GM23338 (cell line): ENCODE results near the gene IFNE.
"Not testable (repeated sequence)": the region's sequence is repeated elsewhere in the genome, so short reads cannot be mapped to it uniquely, and the experiment has no call there.

ENCODE experiments used
- CREB1 ChIP-seq: fragments of 250-450 bp; sonication (Bioruptor Pico); IDR thresholded peaks from 2 replicates; pipeline ENCODE4 v1.5.0; 2020; ENCODE audit warnings: low read depth, mild to moderate bottlenecking, moderate library complexity
- CTCF ChIP-seq, 2 experiments: fragments of 200-600 bp in 1 of 2; sonication (generic) in 1 of 2; conservative IDR thresholded peaks; 2 replicates each; pipeline versions ENCODE4 v1.5.1 to v1.6.1; 2016 to 2017; ENCODE audit warnings: antibody characterized with exemption in 2 of 2, low read depth in 2 of 2, mild to moderate bottlenecking in 2 of 2, moderate library complexity in 1 of 2
- ETS1 ChIP-seq: IDR thresholded peaks from 2 replicates; pipeline ENCODE4 v1.6.1; 2016; ENCODE audit warnings: antibody characterized with exemption
- EZH2 ChIP-seq: fragments of 200-600 bp; sonication (generic); IDR thresholded peaks from one replicate; pipeline ENCODE4 v1.8.0; 2017; ENCODE audit warnings: antibody characterized with exemption, mild to moderate bottlenecking, low read depth; ENCODE audit not compliant: unreplicated experiment
- EZH2phosphoT487 ChIP-seq: fragments of 200-600 bp; sonication (generic); IDR thresholded peaks from one replicate; pipeline ENCODE4 v1.8.1; 2018; ENCODE audit warnings: antibody characterized with exemption; ENCODE audit not compliant: unreplicated experiment
- JUNB ChIP-seq: IDR thresholded peaks from one replicate; pipeline ENCODE4 v1.6.1; 2016; ENCODE audit warnings: antibody characterized with exemption; ENCODE audit not compliant: unreplicated experiment
- NANOG ChIP-seq: IDR thresholded peaks from 2 replicates; pipeline ENCODE4 v1.6.1; 2016; ENCODE audit warnings: antibody characterized with exemption, borderline replicate concordance
- POLR2AphosphoS5 ChIP-seq: IDR thresholded peaks from 2 replicates; pipeline ENCODE4 v1.6.1; 2016; ENCODE audit warnings: antibody characterized with exemption, low read depth
- REST ChIP-seq: IDR thresholded peaks from one replicate; pipeline ENCODE4 v1.6.1; 2018; ENCODE audit warnings: antibody characterized with exemption; ENCODE audit not compliant: unreplicated experiment
- STAT1 ChIP-seq: IDR thresholded peaks from one replicate; pipeline ENCODE4 v1.6.1; 2016; ENCODE audit warnings: antibody characterized with exemption; ENCODE audit not compliant: unreplicated experiment
- ZNF114 ChIP-seq: fragments of 250-450 bp; sonication (Bioruptor Pico); IDR thresholded peaks from 2 replicates; pipeline ENCODE4 v1.5.0; 2020; ENCODE audit warnings: mild to moderate bottlenecking, moderate library complexity
- ZNF331 ChIP-seq: fragments of 250-450 bp; sonication (Bioruptor Pico); IDR thresholded peaks from 2 replicates; pipeline ENCODE4 v1.5.0; 2020; ENCODE audit warnings: low read depth, mild to moderate bottlenecking, moderate library complexity

GRCh38 chr9:21435015-21435383, 47.1 kb downstream of the IFNE start:
- TF ChIP-seq CTCF (conservative IDR thresholded peaks at IDR 0.05; ENCODE audit: low read depth in 2 of 2); EZH2; POLR2AphosphoS5; CREB1 (CRISPR knock-in tag); EZH2phosphoT487; REST; ZNF114 (CRISPR knock-in tag); STAT1; NANOG; ETS1; JUNB; ZNF331: not testable (repeated sequence)
